HEK293 (cell line): ENCODE data around the gene AP3B2.

ENCODE experiments used
- GLI4 ChIP-seq: fragments of 450-650 bp; formaldehyde crosslinking; IDR thresholded peaks from 2 replicates; pipeline ENCODE4 v1.5.1; 2016; ENCODE audit warnings: missing biosample characterization, missing genetic modification characterization
- MYNN ChIP-seq: fragments of 450-650 bp; formaldehyde crosslinking; IDR thresholded peaks from 2 replicates; pipeline ENCODE4 v1.5.1; 2016; ENCODE audit warnings: missing biosample characterization, missing genetic modification characterization, borderline replicate concordance
- ZBTB10 ChIP-seq: fragments of 450-650 bp; formaldehyde crosslinking; IDR thresholded peaks from 2 replicates; pipeline ENCODE4 v1.5.1; 2016; ENCODE audit warnings: missing biosample characterization, missing genetic modification characterization
- ZBTB7A ChIP-seq: fragments of 450-650 bp; formaldehyde crosslinking; IDR thresholded peaks from 2 replicates; pipeline ENCODE4 v1.5.1; 2016; ENCODE audit warnings: low read depth, missing biosample characterization, missing genetic modification characterization
- ZEB2 ChIP-seq: fragments of 450-650 bp; formaldehyde crosslinking; IDR thresholded peaks from 2 replicates; pipeline ENCODE4 v1.5.1; 2016; ENCODE audit warnings: missing biosample characterization, missing genetic modification characterization
- ZNF138 ChIP-seq: fragments of 450-650 bp; formaldehyde crosslinking; IDR thresholded peaks from 2 replicates; pipeline ENCODE4 v1.5.1; 2016; ENCODE audit warnings: missing biosample characterization, missing genetic modification characterization, borderline replicate concordance
- ZNF2 ChIP-seq: fragments of 450-650 bp; formaldehyde crosslinking; IDR thresholded peaks from 2 replicates; pipeline ENCODE4 v1.5.1; 2016; ENCODE audit warnings: missing biosample characterization, missing genetic modification characterization
- ZNF239 ChIP-seq: fragments of 450-650 bp; formaldehyde crosslinking; IDR thresholded peaks from 2 replicates; pipeline ENCODE4 v1.5.1; 2016; ENCODE audit warnings: missing biosample characterization, missing genetic modification characterization
- ZNF341 ChIP-seq: fragments of 450-650 bp; formaldehyde crosslinking; IDR thresholded peaks from 2 replicates; pipeline ENCODE4; 2016; ENCODE audit warnings: low read depth, missing biosample characterization, missing genetic modification characterization
- ZNF354C ChIP-seq: fragments of 450-650 bp; formaldehyde crosslinking; IDR thresholded peaks from 2 replicates; pipeline ENCODE4 v1.5.1; 2016; ENCODE audit warnings: missing biosample characterization, missing genetic modification characterization, low read depth, borderline replicate concordance
- ZNF521 ChIP-seq: fragments of 450-650 bp; formaldehyde crosslinking; IDR thresholded peaks from 2 replicates; pipeline ENCODE4 v1.5.1; 2017; ENCODE audit warnings: missing biosample characterization, mild to moderate bottlenecking, missing genetic modification characterization
- ZNF549 ChIP-seq: fragments of 450-650 bp; IDR thresholded peaks from 2 replicates; pipeline ENCODE4 v1.5.1; 2018; ENCODE audit warnings: missing biosample characterization, missing genetic modification characterization, mild to moderate bottlenecking, inconsistent platforms, moderate library complexity
- ZNF580 ChIP-seq: fragments of 450-650 bp; formaldehyde crosslinking; IDR thresholded peaks from 2 replicates; pipeline ENCODE4 v1.5.1; 2016; ENCODE audit warnings: missing biosample characterization, missing genetic modification characterization
- ZNF600 ChIP-seq: fragments of 450-650 bp; formaldehyde crosslinking; IDR thresholded peaks from 2 replicates; pipeline ENCODE4 v1.5.1; 2016; ENCODE audit warnings: missing biosample characterization, missing genetic modification characterization
- ZNF629 ChIP-seq: fragments of 450-650 bp; formaldehyde crosslinking; IDR thresholded peaks from 2 replicates; pipeline ENCODE4 v1.5.1; 2017; ENCODE audit warnings: missing biosample characterization, missing genetic modification characterization
- ZNF670 ChIP-seq: fragments of 450-650 bp; formaldehyde crosslinking; IDR thresholded peaks from 2 replicates; pipeline ENCODE4 v1.5.1; 2016; ENCODE audit warnings: missing biosample characterization, missing genetic modification characterization, low read depth
- ZNF76 ChIP-seq: fragments of 450-650 bp; formaldehyde crosslinking; IDR thresholded peaks from 2 replicates; pipeline ENCODE4; 2016; ENCODE audit warnings: low read depth, missing biosample characterization, missing genetic modification characterization, borderline replicate concordance
- ZNF776 ChIP-seq: fragments of 450-650 bp; formaldehyde crosslinking; IDR thresholded peaks from 2 replicates; pipeline ENCODE4 v1.5.0; 2017; ENCODE audit warnings: missing biosample characterization, missing genetic modification characterization, borderline replicate concordance
- ZNF792 ChIP-seq: fragments of 450-650 bp; formaldehyde crosslinking; IDR thresholded peaks from 2 replicates; pipeline ENCODE4 v1.5.1; 2016; ENCODE audit warnings: missing biosample characterization, missing genetic modification characterization
- TF ChIP-seq, protein P1 (sequence below): fragments of 450-650 bp; formaldehyde crosslinking; IDR thresholded peaks from 2 replicates; pipeline ENCODE4 v1.5.1; 2016; ENCODE audit warnings: missing biosample characterization, missing genetic modification characterization, borderline replicate concordance
- TF ChIP-seq, protein P2 (sequence below): fragments of 450-650 bp; formaldehyde crosslinking; IDR thresholded peaks from 2 replicates; pipeline ENCODE4 v1.5.1; 2016; ENCODE audit warnings: missing biosample characterization, missing genetic modification characterization
- TF ChIP-seq, protein P3 (sequence below): fragments of 450-650 bp; formaldehyde crosslinking; IDR thresholded peaks from 2 replicates; pipeline ENCODE4 v1.5.1; 2016; ENCODE audit warnings: missing biosample characterization, missing genetic modification characterization

The AP3B2 gene

GRCh38 chr15:82709421-82710207 lies at the start of gene AP3B2 (continued):
- TF ChIP-seq ZNF776 (tag by site-specific recombination) (no peak), ZNF239 (no peak), ZNF354C (tag by site-specific recombination) (no peak), ZNF792 (peak; percentile 36; the same call in 1 of the 2 replicates), ZNF521 (tag by site-specific recombination) (no peak), ZNF580 (no peak), ZBTB7A (tag by site-specific recombination) (no peak), ZBTB10 (tag by site-specific recombination) (no peak), ZNF138 (no peak), ZNF670 (tag by site-specific recombination) (no peak), GLI4 (no peak), ZEB2 (tag by site-specific recombination) (peak; percentile 60), ZNF600 (tag by site-specific recombination) (no peak), ZNF76 (tag by site-specific recombination) (peak; percentile 13; the same call in 1 of the 2 replicates), ZNF629 (no peak), ZNF2 (tag by site-specific recombination) (peak; percentile 45; the same call in 1 of the 2 replicates), ZNF341 (tag by site-specific recombination) (no peak; the same call in 1 of the 2 replicates), MYNN (tag by site-specific recombination) (no peak), ZNF549 (tag by site-specific recombination) (no peak)
- TF ChIP-seq, protein P1, sequence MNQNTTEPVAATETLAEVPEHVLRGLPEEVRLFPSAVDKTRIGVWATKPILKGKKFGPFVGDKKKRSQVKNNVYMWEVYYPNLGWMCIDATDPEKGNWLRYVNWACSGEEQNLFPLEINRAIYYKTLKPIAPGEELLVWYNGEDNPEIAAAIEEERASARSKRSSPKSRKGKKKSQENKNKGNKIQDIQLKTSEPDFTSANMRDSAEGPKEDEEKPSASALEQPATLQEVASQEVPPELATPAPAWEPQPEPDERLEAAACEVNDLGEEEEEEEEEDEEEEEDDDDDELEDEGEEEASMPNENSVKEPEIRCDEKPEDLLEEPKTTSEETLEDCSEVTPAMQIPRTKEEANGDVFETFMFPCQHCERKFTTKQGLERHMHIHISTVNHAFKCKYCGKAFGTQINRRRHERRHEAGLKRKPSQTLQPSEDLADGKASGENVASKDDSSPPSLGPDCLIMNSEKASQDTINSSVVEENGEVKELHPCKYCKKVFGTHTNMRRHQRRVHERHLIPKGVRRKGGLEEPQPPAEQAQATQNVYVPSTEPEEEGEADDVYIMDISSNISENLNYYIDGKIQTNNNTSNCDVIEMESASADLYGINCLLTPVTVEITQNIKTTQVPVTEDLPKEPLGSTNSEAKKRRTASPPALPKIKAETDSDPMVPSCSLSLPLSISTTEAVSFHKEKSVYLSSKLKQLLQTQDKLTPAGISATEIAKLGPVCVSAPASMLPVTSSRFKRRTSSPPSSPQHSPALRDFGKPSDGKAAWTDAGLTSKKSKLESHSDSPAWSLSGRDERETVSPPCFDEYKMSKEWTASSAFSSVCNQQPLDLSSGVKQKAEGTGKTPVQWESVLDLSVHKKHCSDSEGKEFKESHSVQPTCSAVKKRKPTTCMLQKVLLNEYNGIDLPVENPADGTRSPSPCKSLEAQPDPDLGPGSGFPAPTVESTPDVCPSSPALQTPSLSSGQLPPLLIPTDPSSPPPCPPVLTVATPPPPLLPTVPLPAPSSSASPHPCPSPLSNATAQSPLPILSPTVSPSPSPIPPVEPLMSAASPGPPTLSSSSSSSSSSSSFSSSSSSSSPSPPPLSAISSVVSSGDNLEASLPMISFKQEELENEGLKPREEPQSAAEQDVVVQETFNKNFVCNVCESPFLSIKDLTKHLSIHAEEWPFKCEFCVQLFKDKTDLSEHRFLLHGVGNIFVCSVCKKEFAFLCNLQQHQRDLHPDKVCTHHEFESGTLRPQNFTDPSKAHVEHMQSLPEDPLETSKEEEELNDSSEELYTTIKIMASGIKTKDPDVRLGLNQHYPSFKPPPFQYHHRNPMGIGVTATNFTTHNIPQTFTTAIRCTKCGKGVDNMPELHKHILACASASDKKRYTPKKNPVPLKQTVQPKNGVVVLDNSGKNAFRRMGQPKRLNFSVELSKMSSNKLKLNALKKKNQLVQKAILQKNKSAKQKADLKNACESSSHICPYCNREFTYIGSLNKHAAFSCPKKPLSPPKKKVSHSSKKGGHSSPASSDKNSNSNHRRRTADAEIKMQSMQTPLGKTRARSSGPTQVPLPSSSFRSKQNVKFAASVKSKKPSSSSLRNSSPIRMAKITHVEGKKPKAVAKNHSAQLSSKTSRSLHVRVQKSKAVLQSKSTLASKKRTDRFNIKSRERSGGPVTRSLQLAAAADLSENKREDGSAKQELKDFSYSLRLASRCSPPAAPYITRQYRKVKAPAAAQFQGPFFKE, result no peak
- TF ChIP-seq, protein P2, sequence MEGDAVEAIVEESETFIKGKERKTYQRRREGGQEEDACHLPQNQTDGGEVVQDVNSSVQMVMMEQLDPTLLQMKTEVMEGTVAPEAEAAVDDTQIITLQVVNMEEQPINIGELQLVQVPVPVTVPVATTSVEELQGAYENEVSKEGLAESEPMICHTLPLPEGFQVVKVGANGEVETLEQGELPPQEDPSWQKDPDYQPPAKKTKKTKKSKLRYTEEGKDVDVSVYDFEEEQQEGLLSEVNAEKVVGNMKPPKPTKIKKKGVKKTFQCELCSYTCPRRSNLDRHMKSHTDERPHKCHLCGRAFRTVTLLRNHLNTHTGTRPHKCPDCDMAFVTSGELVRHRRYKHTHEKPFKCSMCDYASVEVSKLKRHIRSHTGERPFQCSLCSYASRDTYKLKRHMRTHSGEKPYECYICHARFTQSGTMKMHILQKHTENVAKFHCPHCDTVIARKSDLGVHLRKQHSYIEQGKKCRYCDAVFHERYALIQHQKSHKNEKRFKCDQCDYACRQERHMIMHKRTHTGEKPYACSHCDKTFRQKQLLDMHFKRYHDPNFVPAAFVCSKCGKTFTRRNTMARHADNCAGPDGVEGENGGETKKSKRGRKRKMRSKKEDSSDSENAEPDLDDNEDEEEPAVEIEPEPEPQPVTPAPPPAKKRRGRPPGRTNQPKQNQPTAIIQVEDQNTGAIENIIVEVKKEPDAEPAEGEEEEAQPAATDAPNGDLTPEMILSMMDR (tag by site-specific recombination), result no peak
- TF ChIP-seq, protein P3, sequence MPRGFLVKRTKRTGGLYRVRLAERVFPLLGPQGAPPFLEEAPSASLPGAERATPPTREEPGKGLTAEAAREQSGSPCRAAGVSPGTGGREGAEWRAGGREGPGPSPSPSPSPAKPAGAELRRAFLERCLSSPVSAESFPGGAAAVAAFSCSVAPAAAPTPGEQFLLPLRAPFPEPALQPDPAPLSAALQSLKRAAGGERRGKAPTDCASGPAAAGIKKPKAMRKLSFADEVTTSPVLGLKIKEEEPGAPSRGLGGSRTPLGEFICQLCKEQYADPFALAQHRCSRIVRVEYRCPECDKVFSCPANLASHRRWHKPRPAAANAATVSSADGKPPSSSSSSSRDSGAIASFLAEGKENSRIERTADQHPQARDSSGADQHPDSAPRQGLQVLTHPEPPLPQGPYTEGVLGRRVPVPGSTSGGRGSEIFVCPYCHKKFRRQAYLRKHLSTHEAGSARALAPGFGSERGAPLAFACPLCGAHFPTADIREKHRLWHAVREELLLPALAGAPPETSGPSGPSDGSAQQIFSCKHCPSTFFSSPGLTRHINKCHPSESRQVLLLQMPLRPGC, result no peak
